Ramos (cell line): ENCODE data around the gene GNAI2.
"Not testable (repeated sequence)": the region's sequence is repeated elsewhere in the genome, so short reads cannot be mapped to it uniquely, and the experiment has no call there.

Experiments
- in situ Hi-C: fragments of 300-500 bp; cut with MboI; formaldehyde crosslinking; loops from one replicate; pipeline ENCODE4 v1.14.3; 2022; ENCODE audit warnings: low sequenced_read_pairs; ENCODE audit not compliant: unreplicated experiment

GNAI2 gene

DNA sequence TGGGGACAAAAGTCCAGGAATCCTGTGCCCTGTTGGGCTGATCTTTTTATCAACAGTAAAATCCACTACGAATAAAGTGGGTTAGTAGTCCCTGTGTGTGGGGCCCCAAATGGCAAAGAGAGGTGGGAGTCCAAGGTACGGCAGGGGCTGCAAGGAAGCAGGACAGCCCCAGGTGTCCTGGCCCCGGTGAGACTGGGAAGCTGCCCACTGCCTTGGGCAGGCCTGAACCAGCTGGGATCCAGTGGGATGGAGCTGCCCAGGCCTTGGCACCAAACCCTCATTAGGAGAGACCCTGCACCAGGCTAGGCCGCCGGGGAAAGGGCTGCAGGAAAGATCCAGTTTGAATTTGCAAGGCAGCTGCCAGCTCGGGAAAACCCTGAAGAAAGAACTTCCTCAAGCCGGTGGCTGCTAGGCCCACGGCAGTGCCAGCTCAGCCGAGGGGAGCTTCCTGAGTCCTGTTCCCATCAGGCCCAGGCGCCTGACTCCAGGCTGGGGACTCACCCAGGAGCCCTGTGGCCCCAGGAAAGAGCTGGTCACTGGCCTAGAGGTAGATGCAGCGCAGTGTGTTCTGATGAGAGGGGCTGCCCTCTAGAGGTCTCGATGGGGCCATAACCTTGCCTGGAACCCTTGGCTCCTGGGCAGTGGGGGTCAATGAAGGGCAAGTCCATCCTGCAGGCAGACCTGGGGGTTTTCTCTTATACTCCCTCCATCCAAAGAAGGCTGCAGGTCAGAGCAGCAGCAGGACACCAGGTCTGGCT, 14.4 kb upstream of the GNAI2 start:
- in situ Hi-C loops: no loop called here

DNA sequence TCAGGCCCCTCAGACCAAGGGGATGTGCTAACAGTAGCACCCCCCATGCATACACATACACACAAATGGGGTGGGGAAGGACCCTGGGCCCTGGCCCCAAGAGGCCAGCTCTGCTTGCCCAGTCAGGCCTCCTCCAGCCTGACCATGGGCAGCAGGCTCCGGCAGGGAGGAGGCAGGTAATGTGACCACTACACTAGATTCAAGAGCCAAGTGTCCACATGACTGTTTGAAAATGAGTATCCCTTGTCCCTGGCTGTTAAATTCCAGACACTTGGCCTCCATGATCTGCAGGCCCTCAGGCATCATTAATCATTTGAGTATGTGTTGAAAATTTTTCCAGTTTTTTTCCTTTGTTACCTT, 13.9 kb upstream of the GNAI2 start:
- in situ Hi-C loops: no loop called here

DNA sequence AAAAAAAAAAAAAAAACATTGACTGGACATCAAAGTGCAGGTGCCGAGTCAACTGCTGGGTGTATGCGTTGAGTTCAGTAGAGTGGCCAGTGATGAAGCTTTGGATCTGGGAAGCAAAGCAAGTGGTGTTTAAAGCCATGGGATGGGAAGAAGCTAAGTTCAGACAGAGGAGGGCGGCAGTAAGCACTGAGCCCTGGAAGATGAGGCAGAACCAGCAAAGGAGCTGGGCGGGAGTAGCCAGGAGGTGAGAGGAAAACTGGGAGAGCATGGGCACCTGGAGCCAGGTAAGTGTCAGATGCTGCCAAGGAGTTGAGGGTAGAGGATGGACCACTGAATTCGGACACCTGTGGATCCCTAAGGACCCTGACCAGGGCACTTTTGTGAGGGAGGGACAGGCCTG, 11.4 kb upstream of the GNAI2 start:
- in situ Hi-C loops: no loop called here

DNA sequence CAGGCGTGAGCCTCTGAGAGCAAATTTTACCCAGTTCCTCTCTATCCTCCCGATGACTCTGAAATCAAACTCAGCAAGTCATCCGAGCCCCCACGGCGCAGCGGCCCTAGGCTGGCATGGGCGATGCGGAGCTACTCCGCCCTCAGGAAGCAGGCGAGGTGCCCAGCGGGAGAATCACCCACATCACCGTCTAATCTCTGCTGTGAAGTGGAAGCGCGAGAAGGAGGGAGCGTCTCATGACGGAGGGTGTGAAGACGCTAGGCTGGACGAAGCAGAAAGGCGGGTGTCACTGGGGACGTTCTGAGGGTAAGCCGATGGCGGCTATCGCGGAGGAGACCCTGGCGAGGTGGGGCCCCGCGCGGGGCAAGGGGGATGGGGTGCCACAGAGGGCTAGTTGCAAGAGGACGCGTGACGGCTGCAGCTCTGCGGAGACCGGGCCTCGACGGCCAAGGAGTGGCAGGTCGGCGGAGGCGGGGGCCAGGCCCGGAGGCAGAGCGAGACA, 9.1 kb upstream of the GNAI2 start:
- in situ Hi-C loops: no loop called here

DNA sequence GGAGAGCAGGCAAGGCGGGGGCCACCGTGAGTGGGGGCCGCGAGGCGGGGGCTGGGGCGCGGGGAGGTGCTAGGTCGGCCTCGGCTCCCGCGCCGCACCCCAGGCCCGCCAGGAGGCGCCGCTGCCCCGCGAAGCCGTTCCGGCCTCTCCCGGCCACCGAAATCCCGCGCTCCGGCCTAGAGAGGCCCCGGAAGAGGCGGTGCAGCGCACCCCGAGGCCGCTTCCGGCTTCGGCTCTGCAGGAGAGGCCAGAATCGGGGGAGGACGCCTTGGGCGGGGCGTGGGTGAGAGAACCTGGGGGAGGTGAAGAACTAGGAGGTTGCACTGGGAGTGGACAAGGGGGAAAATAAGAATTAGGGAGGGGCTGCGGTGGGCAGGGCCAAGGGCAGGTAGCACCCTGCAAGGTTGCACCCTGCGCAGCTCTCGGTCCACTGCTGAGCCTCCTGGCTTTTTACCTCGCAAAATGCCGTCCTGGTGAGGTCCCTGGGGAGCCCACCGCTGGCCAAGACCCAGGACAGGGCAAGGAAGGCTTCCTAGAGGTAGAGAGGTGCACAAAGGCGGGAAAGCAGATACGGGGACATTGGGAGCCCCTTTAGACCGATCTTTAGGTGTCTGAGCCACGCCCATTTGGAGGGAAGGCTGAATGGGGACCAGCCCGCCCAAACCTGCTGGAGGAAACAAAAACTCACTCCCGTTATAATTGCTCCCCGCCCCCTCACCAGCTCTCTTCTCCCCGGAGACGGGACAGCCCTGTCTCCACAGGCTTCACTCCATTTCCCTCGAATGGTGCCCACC, 8.4 kb upstream of the GNAI2 start:
- in situ Hi-C loops: no loop called here

DNA sequence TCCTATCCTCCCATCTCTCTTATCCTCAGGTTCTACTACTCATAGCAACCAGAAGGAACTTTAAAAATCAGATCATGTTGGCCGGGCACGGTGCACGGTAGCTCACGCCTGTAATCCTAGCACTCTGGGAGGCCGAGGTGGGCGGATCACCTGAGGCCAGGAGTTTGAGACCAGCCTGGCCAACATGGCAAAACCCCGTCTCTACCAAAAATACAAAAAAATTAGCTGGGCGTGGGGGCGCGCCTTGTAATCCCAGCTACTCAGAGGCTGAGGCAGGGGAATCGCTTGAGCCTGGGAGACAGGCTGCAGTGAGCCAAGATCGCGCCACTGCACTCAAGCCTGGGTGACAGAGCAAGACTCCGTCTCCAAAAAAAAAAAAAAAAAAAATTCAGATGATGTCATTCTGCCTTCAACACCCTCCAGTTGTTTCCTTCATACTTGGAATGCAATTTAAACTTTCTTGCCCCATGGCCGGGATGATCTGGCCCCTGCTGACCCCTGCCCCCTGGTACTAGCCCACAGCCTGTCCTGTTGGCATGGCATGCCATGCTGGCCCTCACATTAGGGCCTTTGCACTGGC, 7.7 kb upstream of the GNAI2 start:
- in situ Hi-C loops: not testable (repeated sequence)

DNA sequence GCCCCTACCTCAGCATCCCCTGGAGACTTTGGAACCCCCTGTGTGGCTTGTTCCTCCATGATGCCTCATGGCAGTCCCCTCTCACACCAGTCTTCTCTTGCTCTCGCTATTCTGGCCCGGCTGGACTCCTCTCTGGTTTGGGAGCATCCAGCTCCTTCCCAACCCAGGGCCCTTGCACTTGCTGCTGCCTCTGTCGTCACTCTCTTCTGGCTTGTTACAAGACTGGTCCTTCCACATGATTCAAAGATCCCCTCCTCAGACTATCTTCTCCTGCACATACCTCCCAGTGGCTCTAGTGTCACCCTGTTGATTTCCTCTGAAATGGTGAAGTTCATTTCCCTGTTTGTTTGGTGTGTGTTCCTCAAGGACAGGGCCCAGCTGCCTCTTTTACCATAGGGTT, 6.5 kb upstream of the GNAI2 start:
- in situ Hi-C loops: no loop called here

DNA sequence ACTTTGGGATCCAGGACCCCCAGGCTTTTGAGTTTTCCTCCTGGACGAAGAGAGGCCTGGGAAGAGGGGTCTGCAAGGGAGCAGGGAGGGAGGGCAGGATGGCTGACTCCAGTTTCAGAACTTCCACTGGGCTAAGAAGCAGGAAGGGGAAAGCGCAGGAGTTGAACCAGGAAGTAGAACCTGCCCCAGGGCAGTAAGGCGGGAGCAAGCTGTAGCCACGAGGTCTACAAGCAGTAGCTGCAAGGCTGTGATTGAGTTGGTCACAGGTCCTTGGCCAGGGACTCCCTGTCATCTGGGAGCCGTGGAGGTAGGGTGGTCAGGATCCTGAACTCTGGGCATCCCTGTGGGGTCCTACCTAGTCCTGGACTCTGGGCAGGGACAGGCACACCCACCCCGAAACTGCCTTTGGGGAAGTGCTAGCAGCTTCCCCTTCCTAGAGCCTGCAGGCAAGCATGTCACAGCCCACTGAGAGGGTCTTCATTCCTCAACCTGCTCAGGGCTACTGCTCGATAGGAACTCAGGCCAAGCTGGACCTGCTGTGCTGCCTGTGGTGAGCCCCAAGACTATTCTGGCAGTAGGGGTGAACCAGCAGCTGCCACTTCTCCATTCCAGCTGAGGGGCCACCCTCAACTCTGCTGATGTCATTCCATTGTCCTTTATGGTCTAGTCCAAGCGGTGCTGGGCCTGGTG, 5.8 kb upstream of the GNAI2 start:
- in situ Hi-C loops: no loop called here

DNA sequence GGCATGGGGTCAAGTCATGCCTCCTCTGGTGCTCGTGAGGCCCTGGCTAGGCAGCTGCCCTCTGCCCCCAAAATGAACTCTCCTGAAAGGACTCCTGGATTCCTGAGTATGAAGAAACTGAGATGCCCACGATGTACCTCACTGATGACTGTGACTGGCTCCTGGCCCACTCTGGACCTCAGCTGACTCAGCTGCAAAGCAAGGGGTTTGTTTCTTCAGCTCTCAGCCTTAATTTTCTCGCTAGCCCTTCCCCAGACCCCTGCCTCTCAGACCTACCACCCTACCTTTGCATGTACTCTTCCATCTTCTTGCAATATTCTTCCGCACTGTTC, 5.2 kb upstream of the GNAI2 start:
- in situ Hi-C loops: no loop called here

DNA sequence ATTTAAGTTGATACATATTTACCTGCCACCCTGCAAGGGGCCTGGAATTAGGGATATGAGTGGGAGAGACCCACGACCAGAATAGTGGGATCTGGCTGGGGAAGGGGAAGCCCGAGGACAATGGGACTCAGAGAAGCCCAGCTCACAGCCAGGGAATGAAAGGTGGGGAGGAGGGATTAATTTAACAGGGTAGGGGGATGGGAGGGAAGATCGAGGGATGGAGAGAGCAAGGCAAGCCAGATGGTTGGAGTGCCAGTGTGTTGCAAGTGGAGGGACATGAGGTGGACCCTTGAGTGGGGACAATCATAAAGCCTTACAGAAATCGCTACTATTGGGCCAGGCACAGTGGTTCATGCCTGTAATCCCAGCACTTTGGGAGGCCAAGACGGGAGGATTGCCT, 4.4 kb upstream of the GNAI2 start:
- in situ Hi-C loops: no loop called here

DNA sequence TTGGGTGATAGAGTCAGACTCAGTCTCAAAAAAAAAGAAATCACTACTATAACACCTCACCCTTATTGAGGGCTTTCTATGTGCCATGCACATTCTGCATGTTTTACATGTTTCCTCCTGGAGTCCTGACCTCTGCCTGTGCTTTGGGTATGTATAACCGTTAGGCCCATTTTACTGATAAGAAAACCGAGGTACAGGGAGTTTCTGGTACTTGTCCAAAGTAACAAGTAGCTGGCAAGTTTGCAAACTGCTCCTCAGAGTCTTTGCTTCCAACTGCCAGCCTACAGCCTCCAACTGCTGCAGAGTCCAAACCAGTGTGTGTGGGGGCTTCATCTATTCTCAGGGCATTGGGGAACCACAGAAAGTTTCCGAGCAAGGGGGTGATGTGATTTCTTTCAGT, 3.7 kb upstream of the GNAI2 start:
- in situ Hi-C loops: no loop called here

DNA sequence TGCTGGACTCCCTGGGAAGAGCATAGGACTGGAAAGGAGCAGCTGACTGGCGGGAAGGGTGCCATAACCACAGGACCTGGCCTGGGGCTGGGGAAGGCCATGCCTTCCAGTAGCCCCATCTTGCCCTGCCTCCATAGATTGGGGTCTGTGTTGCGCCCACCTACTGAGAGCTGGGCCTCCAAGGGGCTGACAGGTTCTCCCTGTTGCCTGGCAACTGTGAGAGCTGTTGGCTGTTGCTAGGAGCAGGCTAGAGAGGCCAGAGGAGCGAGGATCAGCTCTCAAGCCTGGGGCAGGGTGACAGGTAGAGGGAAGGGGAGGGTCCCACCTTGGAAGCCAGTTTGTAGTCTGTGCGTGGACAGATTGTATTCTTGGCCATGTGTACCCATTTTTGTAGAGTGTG, 2.8 kb upstream of the GNAI2 start:
- in situ Hi-C loops: no loop called here

DNA sequence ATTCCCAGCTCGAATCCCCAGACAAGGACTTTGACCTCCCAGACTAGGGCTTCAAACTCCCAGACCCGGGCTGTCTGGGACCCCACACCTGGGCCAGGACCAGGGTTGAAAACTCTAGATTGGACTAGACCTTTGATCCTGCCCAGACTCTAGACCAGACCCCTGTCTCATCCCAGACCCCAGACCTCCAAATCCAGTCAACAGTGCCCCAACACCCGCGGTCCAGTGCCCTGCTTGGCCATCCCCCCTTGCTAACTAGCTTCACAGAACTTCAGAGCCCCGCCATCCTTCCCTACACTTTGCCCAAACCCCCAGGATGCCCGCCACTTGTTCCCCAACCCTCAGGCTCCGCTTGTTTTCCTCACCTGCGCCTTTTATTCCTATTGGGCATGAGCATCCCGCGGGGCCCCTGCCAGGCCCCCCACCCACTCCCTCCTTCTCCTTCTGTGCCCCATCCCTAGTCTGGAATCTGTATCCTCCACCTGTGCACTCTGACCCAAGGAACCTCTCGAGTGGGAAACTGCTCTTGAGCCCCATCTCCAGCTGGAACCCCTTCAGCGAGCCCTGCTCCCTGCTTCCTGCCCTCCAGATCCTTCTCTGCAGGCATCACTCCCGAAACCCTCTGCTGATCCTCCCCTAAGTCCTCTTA, 604 bp downstream of the GNAI2 start:
- in situ Hi-C loops: no loop called here

DNA sequence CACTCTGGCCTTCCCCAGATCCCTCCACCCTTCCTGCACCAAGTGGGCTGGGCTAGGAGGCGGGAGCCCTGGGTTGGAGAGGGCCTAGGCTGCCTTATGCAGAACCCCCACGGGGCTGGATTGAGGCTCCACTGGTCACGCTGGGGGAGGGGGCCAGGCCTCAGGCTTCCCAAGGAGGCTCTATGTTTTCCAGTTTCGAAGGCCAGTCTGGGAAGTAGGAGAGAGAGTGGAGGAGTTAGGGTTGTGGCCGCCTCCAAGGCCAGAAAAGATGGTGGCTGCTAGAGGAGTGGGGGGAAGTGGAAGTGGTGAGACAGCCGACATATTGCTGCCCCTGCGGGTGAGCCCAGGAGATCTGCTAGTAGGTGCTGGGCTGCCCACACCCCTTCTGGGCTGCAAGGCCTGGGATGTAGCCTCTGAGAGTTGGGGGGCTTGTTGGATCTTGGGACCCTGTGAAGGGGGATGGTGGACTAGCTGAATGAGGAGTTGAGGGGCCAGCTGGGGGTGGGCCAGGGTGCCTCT, 1.2 kb downstream of the GNAI2 start:
- in situ Hi-C loops: no loop called here

DNA sequence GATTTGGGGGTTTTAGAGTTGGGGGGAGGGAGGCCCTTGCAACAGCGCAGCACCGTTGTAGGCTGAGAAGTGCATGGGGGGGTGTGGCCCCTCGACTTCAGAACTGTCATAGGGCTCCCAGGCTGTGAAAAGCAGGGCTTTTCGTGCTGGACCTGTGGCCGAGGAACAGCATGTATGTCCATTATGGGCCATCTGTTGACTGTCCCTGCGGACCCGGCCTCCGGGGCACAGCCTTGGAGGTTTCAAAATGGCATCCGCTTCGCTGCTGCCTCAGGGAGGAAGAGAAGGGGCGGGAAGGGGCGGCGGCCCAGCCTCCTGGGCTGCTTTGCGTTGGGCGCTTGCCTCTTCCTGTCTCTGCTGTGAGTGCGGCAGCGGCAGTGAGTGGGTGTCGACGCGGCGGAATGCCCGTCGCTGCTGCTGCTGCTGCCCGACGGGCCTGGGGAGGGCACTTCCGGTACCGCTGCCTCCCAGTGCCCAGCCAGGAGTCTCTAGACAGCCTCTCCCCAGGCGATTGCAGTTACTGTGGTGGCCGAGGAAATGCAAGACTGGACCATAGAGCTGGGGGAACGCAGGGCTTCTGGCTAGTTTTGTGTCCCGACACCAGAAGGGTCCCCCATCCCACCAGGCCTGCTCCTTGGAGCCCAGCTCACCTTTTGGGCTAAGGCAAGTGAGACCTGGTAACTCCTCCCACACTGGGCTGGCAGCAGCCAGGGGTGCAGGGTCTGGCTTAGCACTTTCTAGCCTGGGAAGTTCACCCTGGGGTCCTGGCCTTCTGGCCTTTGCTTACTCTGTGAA, 1.9 kb downstream of the GNAI2 start:
- in situ Hi-C loops: no loop called here

DNA sequence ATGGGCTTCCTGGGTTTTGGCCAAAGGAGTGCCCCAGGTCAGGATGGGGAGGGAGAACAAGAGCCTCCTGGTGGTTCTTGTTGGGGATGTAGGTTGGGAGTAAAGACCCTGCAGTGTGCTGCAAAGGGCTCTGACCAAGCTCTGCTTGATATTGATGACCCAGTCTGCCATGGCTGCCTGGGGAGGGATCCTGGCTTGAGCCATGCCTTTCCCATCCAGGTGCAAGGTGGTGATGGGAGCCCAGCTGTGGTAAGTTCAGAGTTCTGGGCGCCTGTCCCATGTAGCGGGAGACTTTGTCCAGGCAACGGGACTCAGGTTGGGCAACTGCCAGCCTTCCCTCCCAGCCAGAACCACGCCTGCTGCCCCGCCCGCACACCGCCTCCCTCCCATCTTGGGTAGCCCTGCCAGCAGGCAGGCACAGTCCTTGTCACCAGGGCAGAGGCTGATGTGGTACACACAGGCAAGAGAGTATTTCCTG, 2.6 kb downstream of the GNAI2 start:
- in situ Hi-C loops: no loop called here

DNA sequence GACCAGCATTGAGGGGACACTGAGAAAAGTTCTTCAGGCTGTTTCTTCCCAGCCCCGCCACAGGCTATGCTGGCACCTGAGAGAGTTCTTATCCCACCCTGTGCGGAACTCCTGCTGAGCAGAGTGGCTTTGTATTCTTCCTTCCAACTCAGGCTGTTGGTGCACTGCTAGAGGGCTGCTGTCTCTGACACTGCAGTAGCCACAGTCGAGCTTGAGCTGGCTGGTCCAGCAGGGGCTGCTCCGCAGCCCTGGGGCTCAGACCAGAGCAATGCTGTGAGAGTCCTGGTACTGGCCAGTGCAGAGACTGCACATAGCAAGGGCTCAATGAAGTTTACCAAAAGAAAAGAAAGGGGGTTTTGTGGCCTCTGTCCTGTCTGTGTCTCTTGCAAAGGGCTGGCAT, 3.6 kb downstream of the GNAI2 start:
- in situ Hi-C loops: no loop called here

DNA sequence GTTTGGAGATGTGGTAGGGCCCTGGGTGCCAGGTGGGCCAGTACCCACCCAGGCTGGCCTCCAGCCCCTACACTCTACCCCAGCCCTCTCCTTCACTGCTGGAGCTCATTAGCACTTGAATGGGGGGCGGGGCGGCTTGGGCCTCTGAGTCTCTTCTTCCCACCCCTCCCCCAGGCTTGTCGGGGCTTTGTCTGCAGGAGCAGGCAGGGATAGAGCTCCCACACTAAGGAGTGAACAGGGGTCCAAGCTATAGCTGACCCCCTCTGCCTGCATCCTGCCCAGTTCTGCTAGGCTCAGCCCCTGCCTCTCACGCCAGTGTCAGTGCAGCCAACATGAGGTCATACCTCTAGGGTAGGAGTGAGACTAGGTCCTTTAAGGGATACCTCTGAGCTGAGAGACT, 5.2 kb downstream of the GNAI2 start:
- in situ Hi-C loops: no loop called here

DNA sequence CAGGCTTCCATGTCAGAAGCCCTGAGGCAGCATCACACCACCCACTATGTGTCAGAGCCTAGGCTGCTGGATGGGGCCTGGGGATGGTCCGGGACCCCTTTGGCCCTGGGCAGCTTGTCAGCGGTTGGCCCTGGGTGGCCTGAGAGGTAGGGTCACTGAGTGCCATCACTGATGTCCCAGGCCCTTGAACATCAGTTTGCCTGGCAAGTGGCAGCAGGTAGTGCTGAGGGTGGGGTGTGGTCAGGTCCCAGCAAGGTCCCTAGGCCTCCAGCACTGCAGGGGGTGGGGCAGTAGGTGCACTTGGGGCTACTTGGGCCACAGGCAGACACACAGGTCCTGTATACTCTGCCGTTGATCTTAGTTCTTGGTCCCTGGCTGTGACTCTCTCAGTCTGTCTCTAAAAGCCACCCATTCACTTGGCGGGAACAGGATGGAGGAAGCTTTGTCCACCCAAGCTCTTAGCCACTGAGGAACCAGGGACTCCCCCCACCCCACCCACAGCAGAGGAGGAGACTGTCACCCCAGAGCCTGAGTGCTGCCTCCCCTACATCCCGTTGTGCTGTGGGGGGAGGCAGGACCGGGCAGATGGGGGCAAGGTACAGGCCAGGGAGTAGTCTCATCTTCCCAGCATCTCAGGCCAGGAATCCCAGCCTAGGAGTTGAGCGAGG, 5.8 kb downstream of the GNAI2 start:
- in situ Hi-C loops: no loop called here
